GM23248 (cell line): Measurements from ENCODE around the gene RAB17.

Experiments
- EZH2 ChIP-seq: fragments of 200-600 bp; sonication (generic); IDR thresholded peaks from 2 replicates; pipeline ENCODE4 v1.6.1; 2018; ENCODE audit warnings: antibody characterized with exemption, mild to moderate bottlenecking; ENCODE audit not compliant: insufficient read depth, poor library complexity, severe bottlenecking
- EZH2phosphoT487 ChIP-seq: fragments of 200-600 bp; sonication (generic); IDR thresholded peaks from 2 replicates; pipeline ENCODE4 v1.6.1; 2018; ENCODE audit warnings: antibody characterized with exemption, moderate library complexity, mild to moderate bottlenecking, low read depth; ENCODE audit not compliant: insufficient read depth

DNA sequence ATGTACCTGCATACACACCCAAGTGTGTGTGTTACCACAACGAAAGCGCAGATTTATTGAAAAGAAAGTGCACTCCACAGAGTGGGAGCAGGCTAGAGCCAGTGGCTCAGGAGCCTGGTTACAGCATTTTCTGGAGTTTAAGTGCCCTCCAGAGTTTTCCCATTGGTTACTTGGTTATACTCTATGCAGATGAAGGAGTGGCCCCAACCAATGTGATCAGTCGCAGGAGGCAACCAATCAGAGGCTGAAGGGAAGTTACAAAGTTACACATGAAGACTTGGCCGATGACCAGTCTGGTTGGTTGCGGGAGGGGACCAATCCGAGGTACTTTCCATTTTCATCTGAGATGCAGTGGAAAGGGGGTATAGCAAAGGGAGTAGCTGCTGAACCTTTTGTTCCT lies 37.6 kb downstream of the RAB17 start:
- TF ChIP-seq EZH2: no peak
- TF ChIP-seq EZH2phosphoT487: no peak
